Measurements from ENCODE around the gene ANGEL1.

The ANGEL1 gene

DNA sequence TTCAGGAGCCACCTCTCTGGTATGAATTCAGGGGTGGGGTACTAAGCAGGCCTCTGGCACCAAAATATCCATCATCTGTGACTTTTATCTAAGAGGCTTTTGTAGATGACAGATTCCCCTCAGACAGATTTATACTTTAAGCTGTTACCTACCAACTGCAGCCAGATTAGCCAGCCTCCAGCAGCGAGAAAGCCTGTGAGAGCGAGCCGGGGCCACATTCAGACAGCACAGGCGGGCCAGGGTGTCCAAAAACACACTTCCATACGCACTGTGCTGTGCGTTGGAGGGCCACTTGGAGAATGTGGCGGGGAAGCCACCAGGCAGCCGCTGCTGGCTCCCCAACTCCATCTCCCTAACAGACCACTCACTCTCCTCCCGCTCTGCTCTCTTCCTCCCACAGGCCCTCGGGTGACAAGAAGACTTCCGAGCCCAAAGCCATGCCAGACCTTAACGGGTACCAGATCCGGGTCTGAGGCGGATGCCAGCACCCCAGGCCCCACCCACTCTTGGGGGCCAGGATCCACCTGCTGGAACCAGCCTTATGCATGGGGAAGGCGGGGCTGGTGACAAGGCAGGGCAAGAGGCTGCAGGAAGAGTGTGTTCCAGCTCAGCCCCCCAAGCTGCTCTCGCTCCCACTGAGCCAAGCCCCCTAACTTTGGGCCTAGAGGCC is 34.0 kb downstream of the ANGEL1 start:
- DNase-seq = no peak

DNA sequence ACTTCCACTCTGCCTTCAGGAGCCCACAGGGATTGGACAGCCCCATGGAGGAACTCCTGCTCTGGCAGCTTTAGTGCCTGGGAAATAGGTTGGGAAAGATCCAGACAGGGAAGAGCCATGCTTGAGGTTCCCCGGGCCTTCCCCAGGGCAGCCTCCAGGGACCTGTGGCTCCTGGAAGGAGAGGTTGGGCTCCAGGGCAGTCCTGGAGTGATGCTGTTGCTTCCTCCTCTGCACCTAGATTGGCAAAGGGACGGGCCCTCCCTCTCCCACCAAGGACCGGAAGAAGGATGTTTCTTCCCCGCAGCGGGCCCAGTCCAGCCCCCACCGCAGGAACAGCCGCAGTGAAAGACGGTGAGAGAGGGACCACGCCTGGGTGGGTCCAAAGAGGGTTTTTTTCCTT is 35.0 kb downstream of the ANGEL1 start:
- no peak for DNase-seq

DNA sequence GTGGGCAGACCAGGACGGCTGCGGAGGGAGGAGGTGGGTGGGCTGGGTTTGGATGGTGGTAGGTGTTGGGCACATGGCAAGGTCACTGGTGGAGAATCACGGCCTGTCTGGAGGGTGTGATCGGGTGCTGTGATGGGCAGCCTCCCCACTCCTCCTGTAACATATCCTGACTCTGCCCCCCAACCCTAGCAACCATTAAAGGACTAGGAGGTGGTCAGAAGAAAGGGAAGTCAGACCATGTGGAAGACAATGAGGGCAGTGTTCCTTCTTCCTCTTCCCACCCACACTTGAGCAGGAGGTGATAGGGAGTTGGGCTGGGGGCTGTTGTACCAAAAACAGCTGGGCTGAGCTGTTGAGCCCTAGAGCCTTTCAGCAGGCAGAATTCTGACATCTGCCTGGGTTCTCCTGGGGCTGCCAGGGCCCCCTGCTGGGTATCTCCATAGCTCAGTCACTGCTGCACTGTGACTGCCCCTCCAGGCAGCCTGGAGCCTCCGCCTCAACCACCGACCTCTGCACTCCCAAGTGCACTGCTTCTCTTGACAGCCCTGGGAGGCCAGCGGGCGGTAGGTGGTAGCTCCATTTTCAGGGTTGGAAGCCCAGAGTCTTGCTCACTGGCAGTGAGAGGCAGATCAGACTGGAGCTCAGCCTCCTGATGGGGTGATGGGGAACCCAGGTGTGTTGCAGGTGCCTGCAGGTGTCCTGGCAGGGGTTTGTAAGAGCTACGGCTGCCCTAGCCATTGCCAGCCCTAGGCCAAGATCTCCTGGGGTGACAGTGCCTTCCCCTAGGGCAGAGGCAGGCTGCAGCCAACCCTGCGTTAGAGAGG is 36.0 kb downstream of the ANGEL1 start:
- no peak for DNase-seq

DNA sequence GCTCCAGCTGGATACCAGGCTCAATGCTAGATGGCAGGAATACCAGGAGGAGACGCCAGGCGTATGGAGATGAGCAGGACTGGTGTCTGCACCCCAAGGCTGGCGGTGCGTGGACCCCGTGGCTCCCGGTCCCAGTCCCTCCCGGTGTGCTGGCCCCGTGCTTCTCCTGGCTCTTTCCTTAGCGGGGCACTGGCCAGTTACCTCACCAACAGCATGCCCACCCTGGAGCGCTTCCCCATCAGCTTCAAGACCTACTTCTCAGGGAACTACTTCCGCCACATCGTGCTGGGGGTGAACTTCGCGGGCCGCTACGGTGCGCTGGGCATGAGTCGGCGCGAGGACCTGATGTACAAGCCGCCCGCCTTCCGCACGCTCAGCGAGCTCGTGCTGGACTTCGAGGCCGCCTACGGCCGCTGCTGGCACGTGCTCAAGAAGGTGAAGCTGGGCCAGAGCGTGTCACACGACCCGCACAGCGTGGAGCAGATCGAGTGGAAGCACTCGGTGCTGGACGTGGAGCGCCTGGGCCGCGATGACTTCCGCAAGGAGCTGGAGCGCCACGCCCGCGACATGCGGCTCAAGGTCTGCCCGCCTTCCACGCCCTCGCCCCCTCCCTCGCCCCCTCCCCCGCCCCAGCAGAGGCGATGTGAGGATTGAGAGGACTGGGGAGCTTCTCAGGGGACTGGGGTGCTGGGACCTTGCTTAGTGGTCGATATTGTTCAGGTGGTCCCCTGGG is 36.8 kb downstream of the ANGEL1 start:
- DNase-seq = no peak

DNA sequence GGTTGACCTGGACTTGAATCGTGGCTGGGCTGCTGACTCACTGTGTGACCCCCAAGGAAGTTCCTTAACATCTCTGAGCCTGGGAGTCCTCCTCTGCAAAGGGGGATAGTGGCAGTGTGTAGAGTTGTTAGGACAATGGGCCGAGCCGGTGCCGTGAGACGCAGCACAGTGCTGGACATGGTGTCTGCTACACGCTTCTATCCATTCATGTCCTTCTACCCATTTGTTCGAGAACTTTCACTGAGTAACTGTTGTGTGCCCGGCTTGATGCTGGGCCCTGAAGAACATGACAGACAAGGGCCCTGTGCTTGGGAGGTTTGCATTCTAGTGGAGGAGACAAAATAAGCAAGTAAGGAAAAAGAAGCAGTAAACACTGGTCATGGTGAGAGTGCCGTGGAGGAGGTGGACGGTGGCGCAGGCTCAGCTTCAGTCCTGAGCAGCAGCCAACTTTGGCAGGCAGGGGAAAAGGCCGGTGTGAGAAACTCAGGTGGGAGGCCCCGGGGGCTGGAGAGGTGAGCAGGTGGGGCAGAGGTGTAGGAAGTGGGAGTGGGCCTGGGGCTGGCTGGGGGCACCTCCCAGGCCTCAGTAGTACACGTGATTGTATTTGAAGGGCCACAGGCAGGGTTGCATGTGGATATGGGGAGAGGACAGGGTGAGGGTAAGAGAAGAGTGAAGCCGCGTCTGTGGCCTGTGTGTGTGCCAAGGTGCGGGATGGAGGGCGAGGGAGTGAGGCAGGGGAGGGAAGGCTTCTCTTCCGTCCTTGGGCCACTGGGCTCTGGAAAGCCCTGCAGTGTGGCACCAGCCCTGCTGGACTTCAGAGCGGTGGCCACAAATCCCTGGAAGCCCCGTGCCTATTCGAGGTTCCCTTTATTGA is 37.6 kb downstream of the ANGEL1 start:
- no peak for DNase-seq

DNA sequence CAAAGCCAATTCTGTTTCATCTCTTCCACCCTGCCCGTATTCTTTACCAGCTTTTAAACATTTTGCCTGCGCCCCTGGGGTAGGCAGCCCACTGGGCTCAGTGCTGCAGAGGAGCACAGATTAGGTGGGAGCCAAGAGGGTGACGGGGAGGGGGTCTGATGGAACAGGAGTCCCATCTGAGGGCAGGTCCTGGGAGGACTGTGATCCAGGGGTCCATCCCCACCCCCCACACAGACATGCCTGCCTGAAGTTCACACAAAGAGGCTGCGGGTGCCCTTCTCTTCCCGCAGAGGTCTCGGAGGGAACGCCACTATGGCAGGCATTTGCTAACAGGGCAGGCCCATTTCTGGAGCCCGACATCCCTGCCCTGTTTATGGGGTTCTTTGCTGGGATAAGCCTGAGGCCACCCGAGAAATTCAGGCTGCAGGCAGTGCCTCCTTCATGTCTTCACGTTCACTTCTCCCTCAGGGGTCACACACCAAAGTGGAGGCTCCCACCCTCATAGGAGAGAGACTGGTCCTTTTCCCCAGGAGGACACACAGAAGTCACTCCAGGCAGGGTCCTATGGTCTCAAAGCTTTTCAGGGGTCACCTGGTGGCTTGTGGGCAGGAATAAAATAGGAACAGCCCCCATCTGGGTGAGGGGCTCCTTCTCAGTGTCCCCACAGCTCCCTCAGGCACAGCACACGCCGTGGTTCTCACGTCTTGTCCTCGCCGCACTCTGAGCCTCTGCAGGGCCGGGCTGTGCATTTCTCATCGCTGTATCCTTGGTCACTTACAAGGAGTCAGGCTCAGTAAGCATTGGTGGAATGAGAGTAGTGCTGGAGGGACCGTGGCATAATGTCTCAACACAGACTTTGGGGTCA is 38.5 kb downstream of the ANGEL1 start:
- DNase-seq = no peak

DNA sequence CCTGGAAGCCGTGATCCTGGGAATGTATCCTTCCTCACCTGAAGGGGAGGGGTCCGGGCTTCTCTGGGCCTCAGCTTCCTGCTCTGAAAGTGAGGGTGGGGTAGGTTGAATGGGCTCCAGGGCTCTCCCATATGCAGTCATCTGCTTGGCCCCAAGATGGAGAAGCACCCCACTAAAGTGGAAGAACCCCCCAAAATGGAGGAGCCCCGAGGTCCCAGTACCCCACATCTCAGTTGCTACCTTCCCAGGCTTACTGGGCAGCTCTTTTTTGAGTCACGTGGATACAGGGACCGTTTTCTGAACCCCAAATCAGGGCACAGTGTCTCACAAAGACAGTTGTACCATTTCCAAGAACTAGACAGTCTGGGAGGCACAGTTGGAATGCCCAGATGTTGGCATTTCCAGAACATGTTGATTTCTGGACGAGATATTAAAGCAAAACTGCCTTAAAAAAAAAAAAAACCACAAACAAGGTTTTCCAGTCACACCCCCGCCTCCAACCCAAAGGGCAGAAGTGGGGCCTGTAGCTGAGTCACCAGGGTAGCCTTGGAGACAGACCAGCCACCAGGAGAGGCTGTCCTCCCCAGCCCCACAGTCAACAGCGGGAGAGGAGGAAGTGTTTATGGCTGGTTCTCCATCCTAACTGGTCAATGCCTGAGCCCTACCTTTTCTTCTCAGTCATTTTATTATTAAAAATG is 39.3 kb downstream of the ANGEL1 start:
- DNase-seq = no peak

DNA sequence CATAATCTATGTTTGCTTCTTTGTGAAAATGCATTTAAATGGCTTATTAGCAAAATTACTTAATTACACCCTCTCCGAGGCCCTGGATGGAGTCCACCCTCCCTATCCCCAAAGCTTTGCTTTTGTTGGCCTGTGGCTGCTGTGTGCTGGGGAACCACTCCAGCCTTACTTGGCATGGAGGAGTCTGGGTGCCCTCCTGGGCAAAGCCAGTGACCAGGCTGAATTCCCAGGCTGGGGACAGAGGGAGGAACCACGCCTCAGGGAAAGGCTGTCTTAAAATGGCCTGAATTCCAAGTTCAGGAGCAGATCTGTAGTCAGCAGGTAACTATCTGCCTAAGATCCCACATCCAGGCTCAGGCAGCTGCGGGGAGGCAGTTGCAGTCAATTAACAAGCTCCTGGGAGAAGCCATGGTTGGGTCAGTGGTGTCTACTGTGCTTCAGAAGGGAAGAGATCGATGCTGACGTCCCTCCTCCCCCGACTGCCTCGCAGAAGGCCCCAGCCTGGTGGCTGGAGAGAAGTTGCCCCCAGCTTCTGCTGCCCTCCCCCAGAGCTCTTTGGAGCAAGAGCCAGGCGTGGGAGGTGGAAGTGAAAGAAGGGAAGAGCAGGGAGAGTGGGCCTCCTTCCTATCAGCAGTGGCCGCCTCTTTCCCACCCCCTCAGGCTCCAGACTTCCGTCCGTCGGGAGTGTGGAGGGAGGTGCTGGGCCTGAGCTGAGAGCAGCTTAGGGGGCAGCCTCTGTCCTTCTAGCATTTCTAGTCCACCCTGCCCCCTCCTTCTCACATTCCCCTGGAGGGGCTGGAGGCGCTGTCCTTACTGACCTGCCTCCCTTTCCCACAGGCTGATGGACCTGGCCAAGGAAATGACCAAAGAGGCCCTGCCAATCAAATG is 40.1 kb downstream of the ANGEL1 start:
- no peak for DNase-seq

DNA sequence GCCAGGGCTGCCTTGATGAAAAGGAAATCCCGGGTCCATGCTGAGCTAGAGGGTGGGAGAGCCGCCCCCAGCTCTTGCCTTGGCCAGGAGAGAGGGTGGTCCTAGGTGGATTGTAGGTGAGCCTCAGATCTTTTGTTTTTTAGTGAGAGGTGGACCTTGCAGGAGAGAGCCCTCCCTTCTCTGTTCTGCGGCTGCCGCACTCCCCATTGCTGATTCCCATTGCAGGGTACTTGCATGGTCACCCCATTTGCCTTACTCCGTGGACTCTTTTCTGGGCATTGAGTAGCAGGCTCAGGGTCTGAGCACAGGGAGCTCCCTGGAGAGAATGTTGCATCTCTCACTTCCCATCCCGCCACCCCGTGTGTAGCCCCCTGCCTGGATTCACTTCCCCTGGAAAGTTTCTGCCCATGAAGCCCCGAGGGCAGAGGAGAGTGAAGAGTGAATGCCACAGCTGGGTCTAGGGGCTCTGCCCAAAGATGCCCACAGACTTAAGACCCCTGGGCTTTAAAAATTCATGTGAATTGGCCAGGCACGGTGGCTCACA is 41.2 kb downstream of the ANGEL1 start:
- DNase-seq = no peak

DNA sequence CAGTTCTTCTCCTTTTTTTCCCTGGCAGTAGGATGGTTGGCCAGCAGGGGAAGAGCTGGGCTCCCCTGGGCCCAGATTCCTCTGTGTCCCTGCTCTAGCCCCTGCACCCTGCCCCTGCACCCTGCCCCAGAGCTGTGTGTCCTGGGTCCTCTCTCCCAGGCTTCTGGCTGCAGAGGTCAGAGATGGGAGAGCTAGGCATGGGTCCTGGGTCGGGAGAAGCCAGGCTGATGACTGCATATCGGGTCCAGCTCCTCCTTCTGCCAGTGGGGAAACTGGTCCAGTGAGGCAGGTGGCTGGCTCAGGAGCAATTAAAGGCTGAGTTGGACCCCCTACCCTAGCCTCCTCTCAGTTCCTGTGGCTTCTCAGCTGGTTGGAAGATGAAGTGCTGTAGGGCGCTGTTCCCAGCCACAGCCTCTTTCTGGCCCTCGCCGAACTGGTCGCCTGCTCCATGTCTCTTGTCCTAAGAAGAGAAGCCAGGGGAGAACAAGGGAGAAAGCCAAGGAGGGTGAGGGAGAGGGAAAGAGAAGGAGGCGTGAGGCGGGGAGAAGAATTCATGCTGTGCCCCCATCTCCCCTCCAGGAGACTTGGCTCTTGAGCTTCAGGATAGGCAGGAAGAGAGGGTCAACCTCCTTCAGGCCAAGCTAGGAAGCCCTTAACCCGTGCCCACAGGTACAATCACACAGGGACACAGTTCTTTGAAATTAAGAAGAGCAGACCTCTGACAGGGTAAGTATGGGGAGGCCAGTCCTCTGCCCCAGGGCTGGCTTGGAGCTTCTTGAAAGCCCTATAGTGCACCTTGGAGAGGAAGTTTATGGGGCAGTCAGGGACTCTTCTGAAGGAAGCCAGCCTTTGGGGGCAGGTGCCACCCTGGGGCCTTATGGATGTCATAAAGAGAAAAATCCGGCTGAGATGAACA is 41.9 kb downstream of the ANGEL1 start:
- no peak for DNase-seq

DNA sequence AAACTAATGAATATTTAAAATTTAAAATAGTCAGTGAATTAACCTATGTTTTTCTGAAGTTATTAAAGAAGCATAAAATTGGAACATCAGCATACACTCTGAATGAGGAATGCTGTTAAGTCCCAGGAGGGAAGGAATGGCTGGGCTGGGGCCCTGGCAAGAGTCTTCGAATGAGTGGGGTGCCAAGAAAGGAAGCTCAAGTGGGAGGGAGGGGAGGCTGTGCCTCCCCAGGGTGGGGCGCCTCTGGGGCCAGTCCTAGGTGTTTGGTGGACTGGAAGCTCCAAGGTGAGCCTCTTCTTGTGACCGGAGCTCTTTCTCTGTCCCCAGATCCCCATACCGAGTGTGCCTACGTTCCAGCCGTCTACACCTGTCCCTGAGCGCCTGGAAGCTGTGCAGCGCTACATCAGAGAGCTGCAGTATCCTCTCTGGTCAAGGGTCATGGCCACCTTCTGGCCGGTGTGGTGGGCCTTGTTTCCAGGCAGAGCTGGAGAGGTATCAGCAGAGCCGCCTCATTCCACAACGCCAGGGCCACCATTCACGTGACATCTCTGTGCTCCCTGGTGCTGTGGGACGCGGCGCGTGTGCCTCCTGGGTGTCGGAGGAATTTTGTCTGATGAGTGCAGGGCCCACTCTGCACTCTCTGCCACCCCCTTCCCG is 42.9 kb downstream of the ANGEL1 start:
- no peak for DNase-seq

DNA sequence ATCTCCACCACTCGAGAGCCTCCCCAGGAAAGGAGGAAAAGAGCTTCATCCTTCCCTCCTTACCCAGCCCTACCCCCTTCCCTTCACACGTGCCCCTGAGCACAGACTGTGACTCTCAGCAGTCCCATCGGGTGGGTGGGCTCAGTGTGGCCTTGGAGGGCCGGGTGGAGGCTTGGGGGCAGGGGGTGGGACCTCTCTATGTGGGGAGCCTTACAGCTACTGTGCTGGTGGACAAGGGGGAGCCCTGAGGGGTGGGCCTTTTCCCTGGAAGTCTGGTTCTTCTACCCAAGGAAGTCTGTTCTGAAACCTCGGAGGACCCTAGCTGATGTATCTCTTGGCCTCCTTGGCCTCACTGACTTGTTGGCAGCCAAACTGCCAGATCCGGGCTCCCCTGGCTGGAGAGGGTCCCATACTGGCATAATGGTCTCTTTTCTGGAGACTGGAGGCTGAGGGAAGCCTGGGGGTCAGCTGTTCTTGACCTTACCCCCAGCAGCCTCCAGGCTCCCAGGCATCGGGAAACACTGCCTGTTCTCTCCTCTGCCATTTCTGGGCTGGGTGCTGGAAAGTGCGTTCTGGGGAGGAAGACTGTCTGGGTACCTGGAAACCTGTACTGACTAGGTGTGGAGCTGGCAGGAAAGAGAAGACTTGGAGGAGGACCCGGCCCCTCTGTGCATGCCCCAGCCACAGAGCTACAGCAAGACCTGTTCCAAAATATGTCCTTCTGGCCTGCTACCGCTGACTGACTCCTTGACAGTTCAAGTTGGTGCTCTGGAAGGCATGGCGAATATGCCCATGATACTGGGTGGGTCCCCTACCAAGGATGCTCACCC is 43.8 kb downstream of the ANGEL1 start:
- no peak for DNase-seq

DNA sequence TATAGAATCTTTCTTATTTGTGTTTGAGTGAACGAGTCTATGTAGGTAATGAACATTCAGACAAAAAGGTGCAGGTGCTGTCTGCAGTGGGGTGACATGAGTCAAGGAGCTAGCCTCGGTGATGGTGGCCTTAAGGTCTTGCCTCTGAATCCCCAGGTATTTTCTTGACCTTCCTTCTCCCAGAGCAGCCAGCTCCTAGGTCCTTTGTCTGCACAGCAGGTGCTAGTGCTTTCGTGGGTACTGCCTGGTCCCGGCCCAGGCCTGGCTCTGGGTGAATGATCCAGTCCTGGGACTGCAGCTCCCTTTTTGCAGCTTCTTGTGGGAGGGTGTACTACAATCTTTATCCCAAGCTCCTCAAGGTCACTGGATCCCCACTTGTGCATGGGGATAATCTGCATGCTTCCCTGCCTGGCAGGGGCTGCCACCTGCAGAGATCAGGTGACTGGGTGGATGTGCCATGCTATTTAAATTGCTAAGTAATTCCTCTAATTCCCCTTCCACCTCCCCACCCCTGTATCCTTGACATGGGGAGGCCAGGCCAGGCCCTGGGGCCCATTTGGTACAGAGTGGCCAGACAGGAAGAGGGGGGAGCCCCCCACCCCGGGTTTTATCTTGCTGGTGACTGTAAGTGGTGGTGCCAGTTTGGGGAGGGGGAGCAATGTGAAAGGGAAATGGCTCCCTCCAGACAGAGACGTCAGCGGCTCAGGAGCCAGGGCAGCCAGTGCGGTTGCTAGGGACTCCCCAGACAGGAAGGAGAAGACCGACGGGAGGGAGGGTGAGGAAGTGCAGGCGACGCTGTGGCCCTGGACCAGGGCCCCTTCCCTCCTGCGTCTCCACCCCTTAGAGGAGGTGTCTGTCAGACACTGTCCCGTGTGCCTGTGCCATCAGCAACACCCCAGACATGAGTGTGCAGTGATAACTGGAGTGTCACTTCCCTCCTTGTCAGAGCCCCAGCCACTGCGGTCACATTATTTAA is 44.7 kb downstream of the ANGEL1 start:
- no peak for DNase-seq

DNA sequence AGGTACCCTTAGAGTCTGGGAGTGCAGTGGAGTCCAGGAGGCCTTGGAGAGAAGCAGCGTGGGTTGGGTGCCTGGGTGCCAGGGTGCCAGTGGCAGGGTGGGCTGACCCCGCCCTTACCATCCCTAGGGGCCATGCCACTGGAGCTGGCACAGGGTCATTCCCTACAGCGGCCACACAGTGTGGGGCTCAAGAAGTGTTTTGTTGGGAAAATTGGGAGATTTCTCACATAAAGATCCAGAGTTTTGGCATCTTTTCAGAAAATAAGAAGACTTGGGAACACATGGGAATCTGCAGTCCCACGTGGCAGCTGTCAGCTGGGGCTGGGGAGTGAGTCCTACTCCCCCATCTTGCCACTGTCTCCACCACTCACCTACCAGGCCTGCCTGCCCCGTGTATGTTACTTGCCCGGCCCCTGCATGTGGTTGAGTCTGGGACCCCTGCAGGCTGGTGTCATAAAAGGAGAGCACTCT is 47.2 kb downstream of the ANGEL1 start:
- no peak for DNase-seq

Data from cortex of kidney (tissue), 1 donor.